Right lobe of liver (tissue), 6 donors: ENCODE results near the gene CNBD2. TPM values are rescaled to one million over a fixed set of nuclear protein-coding genes. Genes with fewer than 3 reads are reported as not detected.
A peak's percentile ranks its signal among the peaks of the same experiment; 100 is the strongest.
"Not testable (repeated sequence)": the region's sequence is repeated elsewhere in the genome, so short reads cannot be mapped to it uniquely, and the experiment has no call there.

Source experiments
- ATAC-seq, 4 donors: fragments of 200-7000 bp; cut with Tn5 transposase; one replicate each; pipeline ENCODE4 v1.9.1; 2020; ENCODE audit warnings: mild to moderate bottlenecking in 4 of 4, moderate library complexity in 4 of 4
- DNase-seq, 3 donors: peaks; one replicate each; pipeline ENCODE4 v3.0.0-alpha.2; 2020
- H3K27ac ChIP-seq, 3 donors: fragments of 200-600 bp; one replicate each; pipeline ENCODE4 v1.8.0; 2022
- H3K27me3 ChIP-seq, 2 donors: fragments of 200-600 bp; one replicate each; pipeline ENCODE4 v1.8.0; 2022
- H3K36me3 ChIP-seq, 4 donors: fragments of 200-600 bp; sonication (generic) in 1 of 4; one replicate each; pipeline versions ENCODE4 v1.5.1 to v1.8.0; 2017 to 2022; ENCODE audit warnings: control low read depth in 1 of 4
- H3K4me1 ChIP-seq, 4 donors: fragments of 200-600 bp; sonication (generic) in 1 of 4; one replicate each; pipeline versions ENCODE4 v1.5.1 to v1.8.0; 2017 to 2022; ENCODE audit warnings: control low read depth in 1 of 4
- H3K4me3 ChIP-seq, 3 donors: fragments of 200-600 bp; one replicate each; pipeline ENCODE4 v1.8.0; 2022
- H3K9me3 ChIP-seq, 4 donors: fragments of 200-600 bp; sonication (generic) in 1 of 4; one replicate each; pipeline versions ENCODE4 v1.5.1 to v1.8.0; 2017 to 2022; ENCODE audit warnings: control low read depth in 1 of 4
- POLR2A ChIP-seq: fragments of 450-650 bp; IDR thresholded peaks from one replicate; pipeline ENCODE4 v1.6.1; 2017; ENCODE audit warnings: antibody characterized with exemption, mild to moderate bottlenecking
- WGBS: methylation state at CpG from one replicate; pipeline ENCODE4 v1.1.6; 2018; ENCODE audit warnings: low coverage, low lambda C conversion rate; ENCODE audit not compliant: insufficient coverage; ENCODE audit errors: missing lambda C conversion rate; 5-methylcytosine and 5-hydroxymethylcytosine counted together
- intact Hi-C, 2 donors: fragments of 100-400 bp; cut with DNase I; formaldehyde crosslinking; loops; one replicate each; pipeline versions ENCODE4 v1.11.2 to v1.14.1; 2022
- total RNA-seq, 6 experiments: library from RNA; depleted of rRNA in 2 of 6; stranded (reverse); fragments of >200 nt in 2 of 6; fragmentation: NEBNext Ultra II Directional in 3 of 6; extraction: Animal tissue kit (Norgen Biotek cat#: 25700) in 3 of 6; gene quantifications; one replicate each; pipeline versions ENCODE4 v1.1.0 to v1.2.4, GENCODE V29; 2016 to 2023
- TF ChIP-seq, protein P1 (sequence below), 4 donors: fragments of 200-600 bp in 3 of 4; fragments of 450-650 bp in 1 of 4; IDR thresholded peaks; one replicate each; pipeline versions ENCODE4 v1.5.1 to v1.8.0; 2016 to 2022; ENCODE audit warnings: antibody characterized with exemption in 4 of 4, mild to moderate bottlenecking in 2 of 4
- donor health status: DM: no; HTN: yes; CAD: no.
- donor health status: DM: no; HTN: no; CAD: no.
- donor health status: DM: no; HTN: no; CAD: no.
- donor health status: DM: no; HTN: yes; CAD: no.
- donor health status: DM: no; HTN: yes; CAD: no.

The CNBD2 gene
- total RNA-seq, 6 experiments from 2014 or later, result 1.6 to 2.2 (median 1.9) TPM

- DNase-seq, result no peak
- 0% methylated on average over 1 of the region's 8 CpGs for WGBS
- Histone ChIP-seq H3K9me3 (no peaks in the 10 kb centered on the region), H3K4me1 (peaks cover 0 to 7% (median 0%) of the 10 kb centered on the region in 4 donors), H3K4me3 (no peak overlapping the region), H3K27me3 (no peaks in the 10 kb centered on the region), H3K36me3 (no peaks in the 10 kb centered on the region), H3K27ac (no peak overlapping the region)
- TF ChIP-seq, protein P1, sequence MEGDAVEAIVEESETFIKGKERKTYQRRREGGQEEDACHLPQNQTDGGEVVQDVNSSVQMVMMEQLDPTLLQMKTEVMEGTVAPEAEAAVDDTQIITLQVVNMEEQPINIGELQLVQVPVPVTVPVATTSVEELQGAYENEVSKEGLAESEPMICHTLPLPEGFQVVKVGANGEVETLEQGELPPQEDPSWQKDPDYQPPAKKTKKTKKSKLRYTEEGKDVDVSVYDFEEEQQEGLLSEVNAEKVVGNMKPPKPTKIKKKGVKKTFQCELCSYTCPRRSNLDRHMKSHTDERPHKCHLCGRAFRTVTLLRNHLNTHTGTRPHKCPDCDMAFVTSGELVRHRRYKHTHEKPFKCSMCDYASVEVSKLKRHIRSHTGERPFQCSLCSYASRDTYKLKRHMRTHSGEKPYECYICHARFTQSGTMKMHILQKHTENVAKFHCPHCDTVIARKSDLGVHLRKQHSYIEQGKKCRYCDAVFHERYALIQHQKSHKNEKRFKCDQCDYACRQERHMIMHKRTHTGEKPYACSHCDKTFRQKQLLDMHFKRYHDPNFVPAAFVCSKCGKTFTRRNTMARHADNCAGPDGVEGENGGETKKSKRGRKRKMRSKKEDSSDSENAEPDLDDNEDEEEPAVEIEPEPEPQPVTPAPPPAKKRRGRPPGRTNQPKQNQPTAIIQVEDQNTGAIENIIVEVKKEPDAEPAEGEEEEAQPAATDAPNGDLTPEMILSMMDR (IDR thresholded peaks at IDR 0.05), result no peak
- no peak for TF ChIP-seq POLR2A
- ATAC-seq, result peak in 1 of 4 donors; percentile 25
- intact Hi-C loops, result no loop called here
Measured at GRCh38 chr20:36070451-36070850, 102.1 kb downstream of the CNBD2 start.

DNA sequence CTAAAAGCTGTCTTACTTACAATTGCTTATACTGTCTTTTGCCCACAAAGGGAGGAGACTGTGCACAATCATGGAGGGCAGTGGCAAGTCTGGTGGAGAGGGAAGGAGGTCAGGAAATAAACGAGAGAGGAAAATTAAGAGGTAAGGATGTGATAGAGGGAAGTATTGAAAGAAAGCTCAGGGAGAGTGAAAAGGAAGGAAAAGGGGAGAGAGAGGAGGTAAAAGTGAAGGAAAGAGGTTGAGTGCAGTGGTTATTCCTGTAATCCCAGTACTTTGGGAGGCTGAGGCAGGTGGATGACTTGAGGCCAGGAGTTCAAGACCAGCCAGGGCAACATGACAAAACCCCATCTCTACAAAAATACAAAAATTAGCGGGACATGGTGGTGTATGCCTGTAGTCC lies 103.5 kb downstream of the CNBD2 start:
- ATAC-seq, result no peak
- 53% methylated on average over 2 of the region's 2 CpGs for WGBS

GRCh38 chr20:36074983-36075382 lies 106.6 kb downstream of the CNBD2 start:
- TF ChIP-seq, protein P1 (IDR thresholded peaks at IDR 0.05), result no peak
- no peak for TF ChIP-seq POLR2A
- H3K27ac ChIP-seq, result no peak overlapping the region
- H3K9me3 ChIP-seq, result no peaks in the 10 kb centered on the region
- intact Hi-C loops, result no loop called here
- no peaks in the 10 kb centered on the region for H3K4me1 ChIP-seq
- H3K36me3 ChIP-seq, result no peaks in the 10 kb centered on the region
- 20% methylated on average over 2 of the region's 2 CpGs for WGBS
- no peaks in the 10 kb centered on the region for H3K27me3 ChIP-seq
- DNase-seq (no peak), ATAC-seq (no peak)
- no peak overlapping the region for H3K4me3 ChIP-seq

More for the DNA sequence above, 103.5 kb downstream of the CNBD2 start:
- Histone ChIP-seq H3K4me1 (no peaks in the 10 kb centered on the region), H3K36me3 (no peaks in the 10 kb centered on the region), H3K4me3 (no peak overlapping the region), H3K9me3 (no peaks in the 10 kb centered on the region), H3K27me3 (no peaks in the 10 kb centered on the region), H3K27ac (no peak overlapping the region)
- TF ChIP-seq, protein P1 (IDR thresholded peaks at IDR 0.05), result no peak
- TF ChIP-seq POLR2A, result no peak
- intact Hi-C loops, result no loop called here
- no peak for DNase-seq

DNA sequence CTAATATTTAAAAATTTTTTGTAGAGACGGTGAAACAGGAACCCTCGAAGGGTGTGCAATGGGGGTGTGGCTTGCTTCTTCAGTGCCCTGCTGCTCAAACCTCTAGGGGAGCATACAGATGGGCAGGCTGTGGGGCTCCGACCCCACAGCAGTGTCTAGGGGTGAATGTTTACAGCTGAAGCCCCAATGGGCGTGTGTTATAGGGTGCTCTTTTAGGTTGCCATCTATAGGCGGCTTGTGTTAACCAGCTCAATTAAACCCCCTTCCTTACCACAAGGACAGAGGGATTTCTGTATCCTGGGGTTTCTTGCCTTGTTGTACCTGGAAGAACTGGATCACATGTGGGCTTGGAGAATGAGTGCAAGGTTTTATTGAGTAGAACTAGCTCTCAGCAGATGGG lies 109.4 kb downstream of the CNBD2 start:
- H3K4me3 ChIP-seq, H3K4me1 ChIP-seq, ATAC-seq, DNase-seq, H3K36me3 ChIP-seq, intact Hi-C loops, H3K27ac ChIP-seq, H3K27me3 ChIP-seq, H3K9me3 ChIP-seq: not testable (repeated sequence)
- 43% methylated on average over 1 of the region's 5 CpGs for WGBS

- WGBS, result 82% methylated on average over 6 of the region's 6 CpGs
- ATAC-seq (no peak), DNase-seq (no peak)
- H3K36me3 ChIP-seq, result no peaks in the 10 kb centered on the region
- H3K4me1 ChIP-seq, result no peaks in the 10 kb centered on the region
- H3K9me3 ChIP-seq, result no peaks in the 10 kb centered on the region
- intact Hi-C loops, result no loop called here
- no peak overlapping the region for H3K4me3 ChIP-seq
- TF ChIP-seq, protein P1 (IDR thresholded peaks at IDR 0.05), result no peak
- no peak for TF ChIP-seq POLR2A
- no peak overlapping the region for H3K27ac ChIP-seq
- H3K27me3 ChIP-seq, result no peaks in the 10 kb centered on the region
Measured at GRCh38 chr20:36079486-36079885, 111.1 kb downstream of the CNBD2 start.

DNA sequence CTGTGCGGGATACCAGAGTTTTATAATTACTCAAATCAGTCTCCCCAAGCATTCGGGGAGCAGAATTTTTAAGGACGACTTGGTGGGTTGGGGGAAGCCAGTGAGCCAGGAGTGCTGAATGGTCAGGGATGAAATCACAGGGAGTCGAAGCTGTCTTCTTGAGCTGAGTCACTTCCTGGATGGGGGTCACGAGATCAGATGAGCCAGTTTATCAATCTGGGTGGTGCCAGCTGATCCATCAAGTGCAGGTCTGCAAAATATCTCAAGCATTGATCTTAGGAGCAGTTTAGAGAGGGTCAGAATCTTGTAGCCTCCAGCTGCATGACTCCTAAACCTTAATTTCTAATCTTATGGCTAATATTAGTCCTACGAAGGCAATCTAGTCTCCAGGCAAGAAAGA lies 111.6 kb downstream of the CNBD2 start:
- H3K27me3 ChIP-seq, H3K36me3 ChIP-seq, H3K27ac ChIP-seq, H3K9me3 ChIP-seq, intact Hi-C loops, ATAC-seq, DNase-seq, H3K4me3 ChIP-seq, H3K4me1 ChIP-seq: not testable (repeated sequence)
- 54% methylated on average over 6 of the region's 6 CpGs for WGBS
